ENCODE results near the gene NAA38. TPM values are rescaled to one million over a fixed set of nuclear protein-coding genes. Genes with fewer than 3 reads are reported as not detected.
"Not testable (repeated sequence)": the region's sequence is repeated elsewhere in the genome, so short reads cannot be mapped to it uniquely, and the experiment has no call there.

The NAA38 gene
- total and polyA plus RNA-seq, 7 experiments from 2014 or later, result 22.1 to 132 (median 30.3) TPM

- Histone ChIP-seq H3K27ac (ENCODE audit: low read depth, low read length) (no peak overlapping the region), H3K27me3 (ENCODE audit: control insufficient read depth in 2 of 2, insufficient read depth in 2 of 2, low read length in 2 of 2) (no peaks in the 10 kb centered on the region), H3K36me3 (ENCODE audit: control insufficient read depth in 2 of 3, insufficient read depth in 3 of 3, low read length in 3 of 3) (no peaks in the 10 kb centered on the region), H3K9me3 (ENCODE audit: control insufficient read depth in 2 of 3, low read length in 3 of 3) (no peaks in the 10 kb centered on the region), H3K4me3 (ENCODE audit: low read length) (no peak overlapping the region), H3K4me1 (ENCODE audit: control insufficient read depth in 2 of 2, insufficient read depth in 2 of 2, low read length in 2 of 2) (no peaks in the 10 kb centered on the region)
- H3K4me1 Mint-ChIP-seq, result peaks cover 0 to 3% (median 0%) of the 10 kb centered on the region in 7 donors
- H3K36me3 Mint-ChIP-seq, result no peaks in the 10 kb centered on the region
- ATAC-seq, result no peak
- peaks cover 0 to 4% (median 0%) of the 10 kb centered on the region in 5 donors for H3K27me3 Mint-ChIP-seq
- no peak overlapping the region for H3K4me3 Mint-ChIP-seq
- CTCF ChIA-PET, result no interaction called here
- no peaks in the 10 kb centered on the region for H3K9me3 Mint-ChIP-seq
- POLR2A ChIA-PET, result no interaction called here
- DNase-seq, result no peak
- no peak overlapping the region for H3K27ac Mint-ChIP-seq
- intact Hi-C loops (cut with micrococcal nuclease), result no loop called here
Measured at GRCh38 chr17:7817643-7817964, 39.8 kb downstream of the NAA38 start.

- Histone ChIP-seq H3K27me3 (ENCODE audit: control insufficient read depth in 2 of 2, insufficient read depth in 2 of 2, low read length in 2 of 2) (no peaks in the 10 kb centered on the region), H3K4me3 (ENCODE audit: low read length) (no peak overlapping the region), H3K4me1 (ENCODE audit: control insufficient read depth in 2 of 2, insufficient read depth in 2 of 2, low read length in 2 of 2) (no peaks in the 10 kb centered on the region), H3K9me3 (ENCODE audit: control insufficient read depth in 2 of 3, low read length in 3 of 3) (no peaks in the 10 kb centered on the region), H3K36me3 (ENCODE audit: control insufficient read depth in 2 of 3, insufficient read depth in 3 of 3, low read length in 3 of 3) (no peaks in the 10 kb centered on the region), H3K27ac (ENCODE audit: low read depth, low read length) (no peak overlapping the region)
- no peaks in the 10 kb centered on the region for H3K9me3 Mint-ChIP-seq
- ATAC-seq (no peak), DNase-seq (no peak)
- CTCF ChIA-PET, result interaction anchor here (0.8 to 1.3 kb wide), 2 partner anchors 16 to 172 kb away, joined by 3 to 4 read pairs; no protein-coding TSS in a partner anchor
- H3K27ac Mint-ChIP-seq, result no peak overlapping the region
- POLR2A ChIA-PET, result no interaction called here
- H3K27me3 Mint-ChIP-seq, result peaks cover 0 to 4% (median 0%) of the 10 kb centered on the region in 5 donors
- intact Hi-C loops (cut with micrococcal nuclease), result no loop called here
- H3K4me1 Mint-ChIP-seq, result no peaks in the 10 kb centered on the region
- no peak overlapping the region for H3K4me3 Mint-ChIP-seq
- no peaks in the 10 kb centered on the region for H3K36me3 Mint-ChIP-seq
Measured at GRCh38 chr17:7816926-7817642, 40.3 kb downstream of the NAA38 start.

GRCh38 chr17:7814969-7815368 lies 42.4 kb downstream of the NAA38 start:
- no peak overlapping the region for H3K4me3 Mint-ChIP-seq
- H3K36me3 ChIP-seq (ENCODE audit: control insufficient read depth in 2 of 3, insufficient read depth in 3 of 3, low read length in 3 of 3), result no peaks in the 10 kb centered on the region
- DNase-seq, result no peak
- H3K4me1 ChIP-seq (ENCODE audit: control insufficient read depth in 2 of 2, insufficient read depth in 2 of 2, low read length in 2 of 2), result peaks cover 0 to 4% of the 10 kb centered on the region in 2 donors
- intact Hi-C loops (cut with micrococcal nuclease), result no loop called here
- no peak for ATAC-seq
- H3K27ac Mint-ChIP-seq, result no peak overlapping the region
- H3K27me3 ChIP-seq (ENCODE audit: control insufficient read depth in 2 of 2, insufficient read depth in 2 of 2, low read length in 2 of 2), result no peaks in the 10 kb centered on the region
- H3K9me3 Mint-ChIP-seq, result no peaks in the 10 kb centered on the region
- CTCF ChIA-PET, result no interaction called here
- H3K4me1 Mint-ChIP-seq, result peaks cover 0 to 10% (median 8%) of the 10 kb centered on the region in 7 donors
- POLR2A ChIA-PET, result no interaction called here
- no peak overlapping the region for H3K27ac ChIP-seq (ENCODE audit: low read depth, low read length)
- H3K27me3 Mint-ChIP-seq, result peaks cover 0 to 4% (median 0%) of the 10 kb centered on the region in 5 donors
- no peaks in the 10 kb centered on the region for H3K36me3 Mint-ChIP-seq
- H3K9me3 ChIP-seq (ENCODE audit: control insufficient read depth in 2 of 3, low read length in 3 of 3), result no peaks in the 10 kb centered on the region
- no peak overlapping the region for H3K4me3 ChIP-seq (ENCODE audit: low read length)

GRCh38 chr17:7811251-7811650 lies 46.1 kb downstream of the NAA38 start:
- no peaks in the 10 kb centered on the region for H3K27me3 ChIP-seq (ENCODE audit: control insufficient read depth in 2 of 2, insufficient read depth in 2 of 2, low read length in 2 of 2)
- CTCF ChIA-PET, result interaction anchor here (0.6 to 0.9 kb wide), 2 partner anchors 11 to 225 kb away, joined by 3 to 4 read pairs; no protein-coding TSS in a partner anchor
- H3K27ac Mint-ChIP-seq, result no peak overlapping the region

GRCh38 chr17:7809791-7810343 lies 47.5 kb downstream of the NAA38 start:
- H3K4me1 ChIP-seq (ENCODE audit: control insufficient read depth in 2 of 2, insufficient read depth in 2 of 2, low read length in 2 of 2); H3K27me3 ChIP-seq (ENCODE audit: control insufficient read depth in 2 of 2, insufficient read depth in 2 of 2, low read length in 2 of 2); CTCF ChIA-PET; H3K27ac ChIP-seq (ENCODE audit: low read depth, low read length); intact Hi-C loops (cut with micrococcal nuclease); H3K9me3 ChIP-seq (ENCODE audit: control insufficient read depth in 2 of 3, low read length in 3 of 3); POLR2A ChIA-PET; H3K36me3 ChIP-seq (ENCODE audit: control insufficient read depth in 2 of 3, insufficient read depth in 3 of 3, low read length in 3 of 3); ATAC-seq; H3K4me1 Mint-ChIP-seq; H3K36me3 Mint-ChIP-seq; DNase-seq; H3K27ac Mint-ChIP-seq; H3K9me3 Mint-ChIP-seq; H3K4me3 ChIP-seq (ENCODE audit: low read length); H3K4me3 Mint-ChIP-seq: not testable (repeated sequence)
- peaks cover 0 to 19% (median 6%) of the 10 kb centered on the region in 5 donors for H3K27me3 Mint-ChIP-seq

More at GRCh38 chr17:7811251-7811650, 46.1 kb downstream of the NAA38 start:
- Mint-ChIP-seq H3K27me3 (peaks cover 0 to 14% (median 0%) of the 10 kb centered on the region in 5 donors), H3K9me3 (peaks cover 0 to 2% (median 0%) of the 10 kb centered on the region in 11 donors), H3K4me3 (no peak overlapping the region), H3K4me1 (peaks cover 0 to 10% (median 8%) of the 10 kb centered on the region in 7 donors), H3K36me3 (no peaks in the 10 kb centered on the region)
- H3K4me3 ChIP-seq (ENCODE audit: low read length), result no peak overlapping the region
- no peak for ATAC-seq
- intact Hi-C loops (cut with micrococcal nuclease), result no loop called here
- H3K4me1 ChIP-seq (ENCODE audit: control insufficient read depth in 2 of 2, insufficient read depth in 2 of 2, low read length in 2 of 2), result peaks cover 0 to 4% of the 10 kb centered on the region in 2 donors
- H3K9me3 ChIP-seq (ENCODE audit: control insufficient read depth in 2 of 3, low read length in 3 of 3), result no peaks in the 10 kb centered on the region
- POLR2A ChIA-PET, result no interaction called here
- H3K36me3 ChIP-seq (ENCODE audit: control insufficient read depth in 2 of 3, insufficient read depth in 3 of 3, low read length in 3 of 3), result no peaks in the 10 kb centered on the region
- peak in 1 of 9 donors; percentile 16 for DNase-seq
- no peak overlapping the region for H3K27ac ChIP-seq (ENCODE audit: low read depth, low read length)

- DNase-seq, result no peak
- Histone ChIP-seq H3K4me3 (ENCODE audit: low read length) (no peak overlapping the region), H3K36me3 (ENCODE audit: control insufficient read depth in 2 of 3, insufficient read depth in 3 of 3, low read length in 3 of 3) (no peaks in the 10 kb centered on the region), H3K9me3 (ENCODE audit: control insufficient read depth in 2 of 3, low read length in 3 of 3) (no peaks in the 10 kb centered on the region), H3K27me3 (ENCODE audit: control insufficient read depth in 2 of 2, insufficient read depth in 2 of 2, low read length in 2 of 2) (no peaks in the 10 kb centered on the region), H3K27ac (ENCODE audit: low read depth, low read length) (no peak overlapping the region), H3K4me1 (ENCODE audit: control insufficient read depth in 2 of 2, insufficient read depth in 2 of 2, low read length in 2 of 2) (peaks cover 0 to 4% of the 10 kb centered on the region in 2 donors)
- H3K9me3 Mint-ChIP-seq, result peaks cover 0 to 2% (median 0%) of the 10 kb centered on the region in 11 donors
- POLR2A ChIA-PET, result no interaction called here
- H3K27ac Mint-ChIP-seq, result no peak overlapping the region
- intact Hi-C loops (cut with micrococcal nuclease), result no loop called here
- no peaks in the 10 kb centered on the region for H3K36me3 Mint-ChIP-seq
- ATAC-seq, result no peak
- peaks cover 0 to 23% (median 7%) of the 10 kb centered on the region in 5 donors for H3K27me3 Mint-ChIP-seq
- H3K4me3 Mint-ChIP-seq, result no peak overlapping the region
- H3K4me1 Mint-ChIP-seq, result peaks cover 0 to 10% (median 8%) of the 10 kb centered on the region in 7 donors
- CTCF ChIA-PET, result no interaction called here
Measured at GRCh38 chr17:7809086-7809790, 48.1 kb downstream of the NAA38 start.

Data from naive thymus-derived CD4-positive, alpha-beta T cell (primary cell).